ENCODE data around the gene SCOC. TPM values are rescaled to one million over a fixed set of nuclear protein-coding genes. Genes with fewer than 3 reads are reported as not detected.

The SCOC gene
- total and polyA plus RNA-seq, 2 of the 13 experiments (the other 11 are each of a cell fraction or from before 2014, with no cell fraction given): 43.8 to 65.2 TPM

DNA sequence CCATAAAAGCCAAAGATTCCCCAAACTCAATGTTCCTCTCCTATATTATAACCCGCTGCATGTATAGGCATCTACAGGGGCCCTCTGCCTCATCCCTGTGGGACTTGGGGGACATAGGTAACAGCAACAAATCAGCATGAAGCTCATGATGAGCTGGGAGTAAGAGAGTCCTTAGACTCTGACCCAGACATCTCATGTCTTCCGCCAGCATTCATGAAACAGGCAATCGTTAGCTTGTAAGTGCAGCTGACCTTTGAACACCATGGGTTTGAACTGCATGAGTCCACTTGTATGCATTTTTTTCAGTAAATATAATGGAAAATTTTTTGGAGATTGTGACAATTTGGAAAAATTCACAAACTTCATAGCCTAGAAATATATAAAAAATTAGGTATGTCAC lies 10.4 kb upstream of the SCOC start (continued):
- TF ChIP-seq HMGXB4 (CRISPR knock-in tag; IDR thresholded peaks at IDR 0.05; ENCODE audit: borderline replicate concordance in 1 of 2, low read depth in 1 of 2) (no peak), AGO1 (IDR thresholded peaks at IDR 0.05; ENCODE audit: low read depth, low read length, poor library complexity, severe bottlenecking) (no peak), BATF2 (CRISPR knock-in tag; IDR thresholded peaks at IDR 0.05) (no peak), ZNF782 (CRISPR knock-in tag; IDR thresholded peaks at IDR 0.05; ENCODE audit: borderline replicate concordance) (no peak), NFATC3 (CRISPR knock-in tag; IDR thresholded peaks at IDR 0.05) (no peak), ZNF790 (CRISPR knock-in tag; IDR thresholded peaks at IDR 0.05; ENCODE audit: borderline replicate concordance) (no peak), SMYD3 (CRISPR knock-in tag; IDR thresholded peaks at IDR 0.05) (no peak), ZBTB40 (IDR thresholded peaks at IDR 0.05) (no peak), ZBTB40 (CRISPR knock-in tag; IDR thresholded peaks at IDR 0.05) (no peak), ZNF232 (CRISPR knock-in tag; IDR thresholded peaks at IDR 0.05; ENCODE audit: borderline replicate concordance) (no peak), ZNF644 (CRISPR knock-in tag; IDR thresholded peaks at IDR 0.05; ENCODE audit: low read depth) (peak; percentile 90), ZNF205 (CRISPR knock-in tag; IDR thresholded peaks at IDR 0.05) (no peak)
- TF ChIP-seq, protein P1, sequence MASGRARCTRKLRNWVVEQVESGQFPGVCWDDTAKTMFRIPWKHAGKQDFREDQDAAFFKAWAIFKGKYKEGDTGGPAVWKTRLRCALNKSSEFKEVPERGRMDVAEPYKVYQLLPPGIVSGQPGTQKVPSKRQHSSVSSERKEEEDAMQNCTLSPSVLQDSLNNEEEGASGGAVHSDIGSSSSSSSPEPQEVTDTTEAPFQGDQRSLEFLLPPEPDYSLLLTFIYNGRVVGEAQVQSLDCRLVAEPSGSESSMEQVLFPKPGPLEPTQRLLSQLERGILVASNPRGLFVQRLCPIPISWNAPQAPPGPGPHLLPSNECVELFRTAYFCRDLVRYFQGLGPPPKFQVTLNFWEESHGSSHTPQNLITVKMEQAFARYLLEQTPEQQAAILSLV (CRISPR knock-in tag; IDR thresholded peaks at IDR 0.05; ENCODE audit: borderline replicate concordance): no peak
